ENCODE data around the gene KCNB1.

DNA sequence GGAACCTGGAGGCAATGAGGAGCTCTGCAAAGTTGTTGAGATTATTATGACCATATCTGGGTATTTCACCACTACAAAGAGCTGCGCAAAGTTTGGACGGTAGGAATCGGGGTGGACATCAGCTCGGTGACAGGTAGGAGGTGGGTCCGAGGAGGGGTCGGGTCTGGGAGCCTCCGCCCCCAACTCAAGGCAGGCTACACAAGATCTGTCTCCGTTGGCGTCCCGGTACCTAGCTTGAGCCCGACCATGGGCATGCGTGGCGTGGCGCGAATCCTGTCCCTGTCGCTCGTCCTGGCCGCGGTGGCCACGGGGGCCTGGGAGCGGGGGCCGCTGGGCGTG, 164.4 kb downstream of the KCNB1 start:
- TF ChIP-seq, protein P1, sequence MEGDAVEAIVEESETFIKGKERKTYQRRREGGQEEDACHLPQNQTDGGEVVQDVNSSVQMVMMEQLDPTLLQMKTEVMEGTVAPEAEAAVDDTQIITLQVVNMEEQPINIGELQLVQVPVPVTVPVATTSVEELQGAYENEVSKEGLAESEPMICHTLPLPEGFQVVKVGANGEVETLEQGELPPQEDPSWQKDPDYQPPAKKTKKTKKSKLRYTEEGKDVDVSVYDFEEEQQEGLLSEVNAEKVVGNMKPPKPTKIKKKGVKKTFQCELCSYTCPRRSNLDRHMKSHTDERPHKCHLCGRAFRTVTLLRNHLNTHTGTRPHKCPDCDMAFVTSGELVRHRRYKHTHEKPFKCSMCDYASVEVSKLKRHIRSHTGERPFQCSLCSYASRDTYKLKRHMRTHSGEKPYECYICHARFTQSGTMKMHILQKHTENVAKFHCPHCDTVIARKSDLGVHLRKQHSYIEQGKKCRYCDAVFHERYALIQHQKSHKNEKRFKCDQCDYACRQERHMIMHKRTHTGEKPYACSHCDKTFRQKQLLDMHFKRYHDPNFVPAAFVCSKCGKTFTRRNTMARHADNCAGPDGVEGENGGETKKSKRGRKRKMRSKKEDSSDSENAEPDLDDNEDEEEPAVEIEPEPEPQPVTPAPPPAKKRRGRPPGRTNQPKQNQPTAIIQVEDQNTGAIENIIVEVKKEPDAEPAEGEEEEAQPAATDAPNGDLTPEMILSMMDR (conservative IDR thresholded peaks at IDR 0.05 in 1 of 2, IDR thresholded peaks at IDR 0.05 in 1 of 2; ENCODE audit: low read depth in 1 of 2, low read length in 2 of 2), result no peak
- TF ChIP-seq EZH2 (IDR thresholded peaks at IDR 0.05; ENCODE audit: low read length, missing control alignments), result peak; percentile 84

All from fibroblast of lung (primary cell).